HEK293T (cell line): Measurements from ENCODE around the gene AMY2B.
"Not testable (repeated sequence)": the region's sequence is repeated elsewhere in the genome, so short reads cannot be mapped to it uniquely, and the experiment has no call there.

Experiments
- CTCF ChIA-PET: fragments of 350-600 bp; formaldehyde crosslinking; extraction: SDS; loops from one replicate; lab custom pipeline; 2021; ENCODE audit warnings: antibody characterized with exemption, inconsistent platforms; lab: Yijun Ruan, JAX
- POLR2A ChIA-PET: fragments of 350-600 bp; formaldehyde crosslinking; extraction: SDS; loops from one replicate; lab custom pipeline; 2020; ENCODE audit warnings: antibody characterized with exemption, inconsistent platforms; lab: Yijun Ruan, JAX
- DNase-seq: peaks from one replicate; pipeline ENCODE4 v3.0.0; 2012; ENCODE audit warnings: mixed read lengths; ENCODE audit errors: extremely low spot score
- ARNT ChIP-seq: fragments of 450-650 bp; IDR thresholded peaks from 2 replicates; pipeline ENCODE4 v1.6.1; 2017; ENCODE audit warnings: mild to moderate bottlenecking
- BHLHE40 ChIP-seq: fragments of 450-650 bp; IDR thresholded peaks from 2 replicates; pipeline ENCODE4 v1.6.1; 2016; ENCODE audit warnings: mild to moderate bottlenecking, moderate library complexity, borderline replicate concordance
- CTBP1 ChIP-seq: fragments of 450-650 bp; IDR thresholded peaks from 2 replicates; pipeline ENCODE4 v1.6.1; 2016; ENCODE audit warnings: borderline replicate concordance
- ELF4 ChIP-seq: fragments of 450-650 bp; IDR thresholded peaks from 2 replicates; pipeline ENCODE4 v1.6.1; 2017; ENCODE audit warnings: antibody characterized with exemption
- FOXA1 ChIP-seq: fragments of 450-650 bp; IDR thresholded peaks from 2 replicates; pipeline ENCODE4 v1.6.1; 2016; ENCODE audit warnings: mild to moderate bottlenecking
- FOXK2 ChIP-seq: fragments of 450-650 bp; IDR thresholded peaks from 2 replicates; pipeline ENCODE4 v1.6.1; 2016; ENCODE audit warnings: mild to moderate bottlenecking
- FOXM1 ChIP-seq: fragments of 450-650 bp; IDR thresholded peaks from 2 replicates; pipeline ENCODE4 v1.6.1; 2017; ENCODE audit warnings: mild to moderate bottlenecking, borderline replicate concordance
- HDGF ChIP-seq: fragments of 450-650 bp; IDR thresholded peaks from 2 replicates; pipeline ENCODE4 v1.6.1; 2017; ENCODE audit warnings: antibody characterized with exemption, borderline replicate concordance
- L3MBTL2 ChIP-seq: fragments of 450-650 bp; conservative IDR thresholded peaks from 2 replicates; pipeline ENCODE4 v1.6.1; 2016; ENCODE audit warnings: mild to moderate bottlenecking
- LEF1 ChIP-seq: fragments of 450-650 bp; IDR thresholded peaks from 2 replicates; pipeline ENCODE4 v1.6.1; 2017; ENCODE audit warnings: mild to moderate bottlenecking, borderline replicate concordance
- NFRKB ChIP-seq: fragments of 450-650 bp; IDR thresholded peaks from 2 replicates; pipeline ENCODE4 v1.6.1; 2016; ENCODE audit warnings: mild to moderate bottlenecking, moderate library complexity
- SP1 ChIP-seq: fragments of 450-650 bp; IDR thresholded peaks from 2 replicates; pipeline ENCODE4 v1.6.1; 2017
- SUZ12 ChIP-seq: fragments of 450-650 bp; IDR thresholded peaks from 2 replicates; pipeline ENCODE4 v1.6.1; 2016; ENCODE audit warnings: mild to moderate bottlenecking
- TARDBP ChIP-seq: fragments of 450-650 bp; IDR thresholded peaks from 2 replicates; pipeline ENCODE4 v1.6.1; 2016
- ZNF384 ChIP-seq: fragments of 450-650 bp; IDR thresholded peaks from 2 replicates; pipeline ENCODE4 v1.6.1; 2016
- TF ChIP-seq, protein P1 (sequence below): fragments of 450-650 bp; IDR thresholded peaks from 2 replicates; pipeline ENCODE4 v1.6.1; 2016

The AMY2B gene

GRCh38 chr1:103571289-103571688, at the start of gene AMY2B:
Gene AMY2B, plus strand, starts transcription at chr1:103571589. Its CDS starts 14 bp downstream, at chr1:103571603.
- DNase-seq, CTCF ChIA-PET, POLR2A ChIA-PET: not testable (repeated sequence)

GRCh38 chr1:103523346-103523745, 48.0 kb upstream of the AMY2B start:
- TF ChIP-seq L3MBTL2 (no peak), SP1 (no peak), BHLHE40 (no peak), NFRKB (no peak), ZNF384 (no peak), FOXM1 (no peak), TARDBP (no peak), FOXA1 (no peak), LEF1 (no peak), HDGF (no peak), FOXK2 (no peak), SUZ12 (no peak), ARNT (no peak), CTBP1 (no peak)
- TF ChIP-seq, protein P1, sequence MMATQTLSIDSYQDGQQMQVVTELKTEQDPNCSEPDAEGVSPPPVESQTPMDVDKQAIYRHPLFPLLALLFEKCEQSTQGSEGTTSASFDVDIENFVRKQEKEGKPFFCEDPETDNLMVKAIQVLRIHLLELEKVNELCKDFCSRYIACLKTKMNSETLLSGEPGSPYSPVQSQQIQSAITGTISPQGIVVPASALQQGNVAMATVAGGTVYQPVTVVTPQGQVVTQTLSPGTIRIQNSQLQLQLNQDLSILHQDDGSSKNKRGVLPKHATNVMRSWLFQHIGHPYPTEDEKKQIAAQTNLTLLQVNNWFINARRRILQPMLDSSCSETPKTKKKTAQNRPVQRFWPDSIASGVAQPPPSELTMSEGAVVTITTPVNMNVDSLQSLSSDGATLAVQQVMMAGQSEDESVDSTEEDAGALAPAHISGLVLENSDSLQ = no peak
- ChIA-PET POLR2A (no interaction called here), CTCF (no interaction called here)
- DNase-seq = no peak

GRCh38 chr1:103525114-103525606, 46.2 kb upstream of the AMY2B start:
- CTCF ChIA-PET = interaction anchor here (1.1 kb wide), 1 partner anchor 11 kb away, joined by 4 read pairs; no protein-coding TSS in a partner anchor
- POLR2A ChIA-PET = interaction anchor here (0.7 to 1.7 kb wide), 4 partner anchors 8 to 72 kb away, joined by 3 to 5 read pairs (median 4); no protein-coding TSS in a partner anchor
- no peak for TF ChIP-seq NFRKB
- no peak for TF ChIP-seq HDGF
- TF ChIP-seq SP1 = no peak
- no peak for TF ChIP-seq ARNT
- TF ChIP-seq ELF4 = no peak
- no peak for TF ChIP-seq LEF1
- DNase-seq = peak; percentile 70

- TF ChIP-seq, protein P1 = peak; percentile 79
- TF ChIP-seq L3MBTL2 = peak; percentile 99
- TF ChIP-seq CTBP1 = no peak
- peak; percentile 51; the same call in 1 of the 2 replicates for TF ChIP-seq NFRKB
- TF ChIP-seq HDGF = no peak
- peak; percentile 79 for TF ChIP-seq ELF4
- ChIA-PET POLR2A (interaction anchor here (0.7 to 1.7 kb wide), 4 partner anchors 8 to 72 kb away, joined by 3 to 5 read pairs (median 4); no protein-coding TSS in a partner anchor), CTCF (interaction anchor here (1.1 kb wide), 1 partner anchor 11 kb away, joined by 4 read pairs; no protein-coding TSS in a partner anchor)
- peak; percentile 86 for DNase-seq
Measured at GRCh38 chr1:103525607-103526507, 45.5 kb upstream of the AMY2B start, which contains the start of gene RNPC3. Gene RNPC3, plus strand, starts transcription at chr1:103525699. Its CDS starts 372 bp downstream, at chr1:103526071.

GRCh38 chr1:103527331-103527730, 44.1 kb upstream of the AMY2B start:
- ChIA-PET POLR2A (no interaction called here), CTCF (no interaction called here)

DNA sequence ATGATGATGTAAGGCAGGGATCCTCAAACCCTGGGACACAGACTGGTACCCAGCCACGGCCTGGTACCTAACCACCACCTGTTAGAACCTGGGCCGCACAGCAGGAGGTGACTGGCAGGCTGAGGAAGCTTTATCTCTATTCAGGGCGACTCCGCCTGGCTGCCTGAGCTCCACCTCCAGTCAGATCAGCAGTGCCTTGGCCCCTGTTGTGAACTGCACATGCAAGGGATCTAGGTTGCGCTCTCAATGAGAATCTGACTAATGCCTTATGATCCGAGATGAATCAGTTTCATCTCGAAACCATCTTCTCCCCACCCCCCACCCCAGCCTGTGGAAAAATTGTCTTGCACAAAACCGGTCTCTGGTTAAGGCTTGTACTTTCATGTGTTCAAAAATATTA, 41.6 kb upstream of the AMY2B start:
- CTCF ChIA-PET = no interaction called here
- TF ChIP-seq HDGF (no peak), ARNT (no peak), SUZ12 (no peak), ZNF384 (no peak), LEF1 (no peak), SP1 (no peak), NFRKB (no peak), FOXK2 (no peak), L3MBTL2 (no peak), FOXA1 (no peak), ELF4 (no peak), BHLHE40 (no peak), TARDBP (no peak), FOXM1 (no peak), CTBP1 (no peak)
- TF ChIP-seq, protein P1 = no peak
- POLR2A ChIA-PET = no interaction called here
- no peak for DNase-seq

More at GRCh38 chr1:103527331-103527730, 44.1 kb upstream of the AMY2B start:
- no peak for DNase-seq
- TF ChIP-seq ARNT = no peak
